AG04450 (cell line): ENCODE data around the gene ERCC1. TPM values are rescaled to one million over a fixed set of nuclear protein-coding genes. Genes with fewer than 3 reads are reported as not detected.
"Not testable (repeated sequence)": the region's sequence is repeated elsewhere in the genome, so short reads cannot be mapped to it uniquely, and the experiment has no call there.

Experiments
- CTCF ChIA-PET: fragments of 300-600, 350-600 bp; formaldehyde crosslinking; extraction: SDS; loops from one replicate; lab custom pipeline; 2022; ENCODE audit warnings: antibody characterized with exemption, inconsistent platforms; lab: Charles Lee
- POLR2A ChIA-PET: fragments of 350-600 bp; formaldehyde crosslinking; extraction: SDS; loops from one replicate; lab custom pipeline; 2021; ENCODE audit warnings: antibody characterized with exemption, inconsistent platforms; lab: Yijun Ruan, JAX
- DNase-seq: peaks from one replicate; pipeline ENCODE4 v3.0.0-alpha.2; 2011; ENCODE audit warnings: low read depth, low spot score
- H3K27ac ChIP-seq: one replicate; pipeline ENCODE4 v1.5.1; 2012; ENCODE audit warnings: low read depth, low read length, control low read depth
- H3K27me3 ChIP-seq: one replicate; pipeline ENCODE4 v1.6.0; 2012; ENCODE audit warnings: low read length; ENCODE audit not compliant: control insufficient read depth, insufficient read depth
- H3K4me3 ChIP-seq: 2 replicates; pipeline ENCODE4 v1.5.1; 2011; ENCODE audit warnings: mild to moderate bottlenecking, low read depth, low read length, control low read depth
- H3K9me3 ChIP-seq: 2 replicates; pipeline ENCODE4 v1.5.1; 2012; ENCODE audit warnings: low read length; ENCODE audit not compliant: control insufficient read depth, insufficient read depth
- CTCF ChIP-seq: IDR thresholded peaks from 2 replicates; pipeline ENCODE4 v1.5.1; 2011; ENCODE audit warnings: low read depth, low read length, control low read depth, inconsistent platforms
- polyA plus RNA-seq: library from polyadenylated mRNA; depleted of rRNA; stranded (reverse); fragments of >200 nt; gene quantifications from 2 replicates; pipeline ENCODE4 v1.2.3, GENCODE V29; 2011

The ERCC1 gene
- polyA plus RNA-seq, 1 experiment, result 75.8 TPM

- CTCF ChIA-PET, result no interaction called here
- POLR2A ChIA-PET, result no interaction called here
These were observed 14.7 kb downstream of the ERCC1 start for GRCh38 chr19:45408830-45409556.

GRCh38 chr19:45408121-45408520, 15.6 kb downstream of the ERCC1 start:
- CTCF ChIA-PET, result no interaction called here
- H3K27me3 ChIP-seq, result no peaks in the 10 kb centered on the region
- no peak overlapping the region for H3K4me3 ChIP-seq
- H3K27ac ChIP-seq, result no peak overlapping the region
- no peaks in the 10 kb centered on the region; the same call in 1 of the 2 replicates for H3K9me3 ChIP-seq
- POLR2A ChIA-PET, result no interaction called here
- no peak for TF ChIP-seq CTCF
- no peak for DNase-seq

More at GRCh38 chr19:45408830-45409556, 14.7 kb downstream of the ERCC1 start:
- Histone ChIP-seq H3K27ac (no peak overlapping the region), H3K4me3 (no peak overlapping the region), H3K27me3 (no peaks in the 10 kb centered on the region), H3K9me3 (no peaks in the 10 kb centered on the region; the same call in 1 of the 2 replicates)
- TF ChIP-seq CTCF, result no peak
- DNase-seq, result no peak

GRCh38 chr19:45407585-45407984, 16.1 kb downstream of the ERCC1 start:
- CTCF ChIA-PET, H3K27me3 ChIP-seq, DNase-seq, H3K9me3 ChIP-seq, H3K27ac ChIP-seq: not testable (repeated sequence)
- H3K4me3 ChIP-seq, result peak overlapping the region; percentile 86
- POLR2A ChIA-PET, result interaction anchor here (0.6 to 1.3 kb wide), 2 partner anchors 9 to 79 kb away, joined by 3 to 4 read pairs; no protein-coding TSS in a partner anchor

- no peak for DNase-seq
- TF ChIP-seq CTCF, result no peak
- ChIA-PET POLR2A (interaction anchor here (0.6 to 1.3 kb wide), 2 partner anchors 9 to 80 kb away, joined by 3 to 4 read pairs; no protein-coding TSS in a partner anchor), CTCF (no interaction called here)
- Histone ChIP-seq H3K27me3 (no peaks in the 10 kb centered on the region), H3K27ac (no peak overlapping the region), H3K9me3 (no peaks in the 10 kb centered on the region; the same call in 1 of the 2 replicates), H3K4me3 (peak overlapping the region; percentile 86)
These were observed 16.7 kb downstream of the ERCC1 start for GRCh38 chr19:45407091-45407375.

- CTCF ChIA-PET, result no interaction called here
These were observed 17.3 kb downstream of the ERCC1 start, which contains the start of gene POLR1G for GRCh38 chr19:45406226-45407090. TSS of gene POLR1G (plus strand) at chr19:45406644. CDS start at chr19:45406697, 53 bp downstream.

More at GRCh38 chr19:45406226-45407090, 17.3 kb downstream of the ERCC1 start, which contains the start of gene POLR1G:
- POLR2A ChIA-PET, result interaction anchor here (1.0 to 1.3 kb wide), 3 partner anchors 8 to 17 kb away, joined by 3 to 9 read pairs (median 3); partner anchors contain the start of gene ERCC1
- H3K9me3 ChIP-seq, result no peaks in the 10 kb centered on the region; the same call in 1 of the 2 replicates
- no peak for TF ChIP-seq CTCF
- peak within 1 kb of the TSS; percentile 86 for H3K4me3 ChIP-seq
- DNase-seq, result no peak
- no peaks in the 10 kb centered on the region for H3K27me3 ChIP-seq
- H3K27ac ChIP-seq, result peak within 1 kb of the TSS; percentile 89
